ENCODE data around the gene NOL4L. TPM values are rescaled to one million over a fixed set of nuclear protein-coding genes. Genes with fewer than 3 reads are reported as not detected.

Gene NOL4L
- total and polyA plus RNA-seq, 4 donors = 7.9 to 20.6 (median 12.2) TPM

- Histone ChIP-seq H3K27me3 (ENCODE audit: control insufficient read depth in 3 of 3, insufficient read depth in 3 of 3, low read length in 2 of 3) (no peaks in the 10 kb centered on the region), H3K9ac (ENCODE audit: insufficient read depth in 1 of 2, low read length in 2 of 2) (no peak overlapping the region), H3K36me3 (ENCODE audit: control insufficient read depth in 4 of 4, insufficient read depth in 4 of 4, low read length in 4 of 4) (no peaks in the 10 kb centered on the region), H3K4me1 (ENCODE audit: control insufficient read depth in 5 of 5, insufficient read depth in 5 of 5, low read length in 5 of 5) (peaks cover 0 to 4% (median 0%) of the 10 kb centered on the region in 5 donors), H3K9me3 (ENCODE audit: control insufficient read depth in 4 of 4, insufficient read depth in 3 of 4, low read length in 3 of 4) (no peaks in the 10 kb centered on the region), H3K4me3 (no peak overlapping the region), H3K27ac (ENCODE audit: low read depth in 1 of 2, low read length in 1 of 2) (no peak overlapping the region)
- TF ChIP-seq, protein P1, sequence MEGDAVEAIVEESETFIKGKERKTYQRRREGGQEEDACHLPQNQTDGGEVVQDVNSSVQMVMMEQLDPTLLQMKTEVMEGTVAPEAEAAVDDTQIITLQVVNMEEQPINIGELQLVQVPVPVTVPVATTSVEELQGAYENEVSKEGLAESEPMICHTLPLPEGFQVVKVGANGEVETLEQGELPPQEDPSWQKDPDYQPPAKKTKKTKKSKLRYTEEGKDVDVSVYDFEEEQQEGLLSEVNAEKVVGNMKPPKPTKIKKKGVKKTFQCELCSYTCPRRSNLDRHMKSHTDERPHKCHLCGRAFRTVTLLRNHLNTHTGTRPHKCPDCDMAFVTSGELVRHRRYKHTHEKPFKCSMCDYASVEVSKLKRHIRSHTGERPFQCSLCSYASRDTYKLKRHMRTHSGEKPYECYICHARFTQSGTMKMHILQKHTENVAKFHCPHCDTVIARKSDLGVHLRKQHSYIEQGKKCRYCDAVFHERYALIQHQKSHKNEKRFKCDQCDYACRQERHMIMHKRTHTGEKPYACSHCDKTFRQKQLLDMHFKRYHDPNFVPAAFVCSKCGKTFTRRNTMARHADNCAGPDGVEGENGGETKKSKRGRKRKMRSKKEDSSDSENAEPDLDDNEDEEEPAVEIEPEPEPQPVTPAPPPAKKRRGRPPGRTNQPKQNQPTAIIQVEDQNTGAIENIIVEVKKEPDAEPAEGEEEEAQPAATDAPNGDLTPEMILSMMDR (IDR thresholded peaks at IDR 0.05; ENCODE audit: control extremely low read depth, extremely low read depth) = no peak
- 88 to 91% methylated on average over 15 of the region's 15 CpGs for WGBS, 2 donors
- DNase-seq (no peak), ATAC-seq (ENCODE audit: insufficient read depth, low FRiP score) (no peak)
Observed at GRCh38 chr20:32572271-32572968, 12.7 kb downstream of the NOL4L start.

DNA sequence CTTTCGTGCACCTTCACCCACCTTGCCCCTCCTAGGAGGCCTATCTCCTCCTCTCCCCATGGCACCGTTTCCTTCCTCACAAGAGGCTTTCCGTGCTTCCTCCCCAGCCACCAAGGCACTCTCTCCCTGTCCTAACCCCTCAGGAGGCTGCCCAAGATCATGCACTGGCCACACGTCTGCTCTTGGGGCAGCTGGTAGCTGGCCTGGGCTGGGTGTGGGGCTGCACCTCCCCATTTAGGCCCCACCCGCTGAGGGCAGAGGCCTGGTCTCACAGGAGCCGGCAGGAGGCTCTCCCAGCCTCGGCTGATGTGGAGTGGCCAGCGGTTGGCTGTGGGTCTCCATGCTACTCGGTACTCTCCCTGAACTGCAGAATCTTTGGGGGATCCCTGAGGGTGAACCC is 13.6 kb downstream of the NOL4L start:
- 75% methylated on average over 9 of the region's 9 CpGs for WGBS, 2 donors
- no peak overlapping the region for H3K4me3 ChIP-seq
- H3K4me1 ChIP-seq (ENCODE audit: control insufficient read depth in 5 of 5, insufficient read depth in 5 of 5, low read length in 5 of 5) = peaks cover 0 to 4% (median 0%) of the 10 kb centered on the region in 5 donors
- H3K27me3 ChIP-seq (ENCODE audit: control insufficient read depth in 3 of 3, insufficient read depth in 3 of 3, low read length in 2 of 3) = no peaks in the 10 kb centered on the region
- ATAC-seq (ENCODE audit: insufficient read depth, low FRiP score) = no peak
- TF ChIP-seq, protein P1 (IDR thresholded peaks at IDR 0.05; ENCODE audit: control extremely low read depth, extremely low read depth) = no peak
- no peaks in the 10 kb centered on the region for H3K36me3 ChIP-seq (ENCODE audit: control insufficient read depth in 4 of 4, insufficient read depth in 4 of 4, low read length in 4 of 4)
- DNase-seq = no peak
- H3K9me3 ChIP-seq (ENCODE audit: control insufficient read depth in 4 of 4, insufficient read depth in 3 of 4, low read length in 3 of 4) = no peaks in the 10 kb centered on the region
- H3K9ac ChIP-seq (ENCODE audit: insufficient read depth in 1 of 2, low read length in 2 of 2) = no peak overlapping the region
- H3K27ac ChIP-seq (ENCODE audit: low read depth in 1 of 2, low read length in 1 of 2) = no peak overlapping the region

DNA sequence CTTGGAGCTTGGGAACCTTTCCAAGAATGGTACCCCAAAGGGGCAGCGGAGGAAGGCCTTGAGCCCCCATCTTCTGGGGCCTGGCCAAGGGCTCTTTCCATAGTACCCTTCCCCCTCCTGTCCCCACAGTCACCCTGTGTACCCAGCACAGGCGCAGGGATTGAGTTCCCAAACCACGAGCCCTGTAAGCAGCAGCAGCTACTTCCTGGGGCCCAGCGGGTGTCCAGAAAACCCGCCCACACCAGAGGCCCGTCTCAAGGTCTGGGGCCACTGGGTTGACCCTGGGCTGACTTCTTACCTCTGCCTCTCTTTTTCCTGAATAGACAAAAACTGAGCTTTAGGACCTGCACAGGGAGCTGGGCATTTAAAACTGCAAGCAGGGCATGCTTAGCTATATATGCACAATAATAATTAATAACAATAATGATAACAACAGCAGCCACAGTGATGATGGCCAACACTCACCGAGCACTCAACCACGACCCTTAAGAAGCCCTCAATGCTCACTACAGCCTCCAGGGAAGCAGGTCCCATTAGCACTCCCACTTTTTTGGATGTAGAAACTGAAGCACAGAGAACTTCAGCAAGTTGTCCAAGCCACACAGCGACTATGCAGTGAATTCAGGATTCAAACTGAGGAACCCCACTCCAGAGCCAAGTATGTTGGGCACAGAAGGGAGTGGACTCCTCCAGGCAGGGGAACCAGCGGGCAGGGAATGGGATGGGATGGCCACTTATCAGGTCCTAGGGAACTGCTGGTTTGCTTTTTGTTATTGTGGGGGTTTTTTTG is 14.5 kb downstream of the NOL4L start:
- 53 to 69% methylated on average over 10 of the region's 10 CpGs for WGBS, 2 donors
- no peak for ATAC-seq (ENCODE audit: insufficient read depth, low FRiP score)
- TF ChIP-seq, protein P1 (IDR thresholded peaks at IDR 0.05; ENCODE audit: control extremely low read depth, extremely low read depth) = no peak

More for the DNA sequence above, 14.5 kb downstream of the NOL4L start:
- no peak overlapping the region for H3K4me3 ChIP-seq
- no peak overlapping the region for H3K9ac ChIP-seq (ENCODE audit: insufficient read depth in 1 of 2, low read length in 2 of 2)
- no peak overlapping the region for H3K27ac ChIP-seq (ENCODE audit: low read depth in 1 of 2, low read length in 1 of 2)
- H3K27me3 ChIP-seq (ENCODE audit: control insufficient read depth in 3 of 3, insufficient read depth in 3 of 3, low read length in 2 of 3) = no peaks in the 10 kb centered on the region
- H3K9me3 ChIP-seq (ENCODE audit: control insufficient read depth in 4 of 4, insufficient read depth in 3 of 4, low read length in 3 of 4) = no peaks in the 10 kb centered on the region
- H3K36me3 ChIP-seq (ENCODE audit: control insufficient read depth in 4 of 4, insufficient read depth in 4 of 4, low read length in 4 of 4) = no peaks in the 10 kb centered on the region
- no peak for DNase-seq
- H3K4me1 ChIP-seq (ENCODE audit: control insufficient read depth in 5 of 5, insufficient read depth in 5 of 5, low read length in 5 of 5) = peaks cover 0 to 4% (median 0%) of the 10 kb centered on the region in 5 donors

All from lung (tissue), 12 donors.